K562 (cell line): ENCODE data around the gene ZNF362.

Source experiments
- HMG20A ChIP-seq: fragments of 450-650 bp; formaldehyde crosslinking; conservative IDR thresholded peaks from 2 replicates; pipeline ENCODE4 v1.4.0; 2020; ENCODE audit warnings: mild to moderate bottlenecking, mixed read lengths
- POLR2A ChIP-seq: fragments of 450-650 bp; conservative IDR thresholded peaks from 2 replicates; pipeline ENCODE4 v1.6.1; 2016
- YBX1 ChIP-seq: fragments of 450-650 bp; IDR thresholded peaks from 2 replicates; pipeline ENCODE4 v1.7.1; 2016; ENCODE audit warnings: mild to moderate bottlenecking
- ZNF274 ChIP-seq: IDR thresholded peaks from 2 replicates; pipeline ENCODE4 v1.6.1; 2011; ENCODE audit warnings: low read depth, mild to moderate bottlenecking, low read length, moderate library complexity, borderline replicate concordance
- ZZZ3 ChIP-seq: fragments of 450-650 bp; IDR thresholded peaks from 2 replicates; pipeline ENCODE4 v1.6.1; 2016; ENCODE audit warnings: antibody characterized with exemption, mild to moderate bottlenecking, moderate library complexity
- TF ChIP-seq, protein P1 (sequence below): sonication (generic); formaldehyde crosslinking; IDR thresholded peaks from 2 replicates; pipeline ENCODE4 v1.8.1; 2022; ENCODE audit warnings: missing genetic modification reagents
- TF ChIP-seq, protein P2 (sequence below): sonication (generic); formaldehyde crosslinking; IDR thresholded peaks from 2 replicates; pipeline ENCODE4 v1.8.0; 2022; ENCODE audit warnings: missing genetic modification reagents, mild to moderate bottlenecking, borderline replicate concordance
- TF ChIP-seq, protein P3 (sequence below), 2 experiments: IDR thresholded peaks; 2 replicates each; pipeline ENCODE4 v1.6.1; 2011; ENCODE audit warnings: borderline replicate concordance in 1 of 2, control low read depth in 1 of 2, low read depth in 1 of 2, low read length in 1 of 2, mild to moderate bottlenecking in 1 of 2, mixed read lengths in 1 of 2, moderate library complexity in 1 of 2; ENCODE audit not compliant: insufficient read depth in 1 of 2, insufficient read length in 1 of 2, poor library complexity in 1 of 2, severe bottlenecking in 1 of 2; ENCODE audit errors: extremely low read depth in 1 of 2

DNA sequence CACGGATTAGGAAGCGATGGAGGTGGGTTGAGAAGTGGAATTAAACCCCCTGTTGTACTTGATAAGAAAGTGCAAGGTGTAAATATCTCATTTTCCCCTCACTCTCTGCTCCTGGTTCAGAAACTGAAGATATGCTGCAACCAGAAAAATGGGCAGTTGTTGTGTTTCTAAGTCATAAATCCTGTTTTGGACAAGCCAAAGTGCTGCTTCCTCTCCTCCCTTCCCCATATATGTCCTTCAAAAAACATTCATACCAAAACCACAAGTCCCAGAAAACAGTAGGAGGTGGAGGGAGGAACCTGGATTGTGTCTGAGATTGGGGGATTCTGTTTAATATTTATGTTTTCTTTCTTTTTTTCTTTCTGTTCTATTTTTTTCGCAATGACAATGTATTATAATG, 13.6 kb upstream of the ZNF362 start:
- TF ChIP-seq ZNF274: no peak
- TF ChIP-seq, protein P1, sequence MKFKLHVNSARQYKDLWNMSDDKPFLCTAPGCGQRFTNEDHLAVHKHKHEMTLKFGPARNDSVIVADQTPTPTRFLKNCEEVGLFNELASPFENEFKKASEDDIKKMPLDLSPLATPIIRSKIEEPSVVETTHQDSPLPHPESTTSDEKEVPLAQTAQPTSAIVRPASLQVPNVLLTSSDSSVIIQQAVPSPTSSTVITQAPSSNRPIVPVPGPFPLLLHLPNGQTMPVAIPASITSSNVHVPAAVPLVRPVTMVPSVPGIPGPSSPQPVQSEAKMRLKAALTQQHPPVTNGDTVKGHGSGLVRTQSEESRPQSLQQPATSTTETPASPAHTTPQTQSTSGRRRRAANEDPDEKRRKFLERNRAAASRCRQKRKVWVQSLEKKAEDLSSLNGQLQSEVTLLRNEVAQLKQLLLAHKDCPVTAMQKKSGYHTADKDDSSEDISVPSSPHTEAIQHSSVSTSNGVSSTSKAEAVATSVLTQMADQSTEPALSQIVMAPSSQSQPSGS (CRISPR knock-in tag): no peak
- TF ChIP-seq HMG20A: no peak
- no peak for TF ChIP-seq ZZZ3
- TF ChIP-seq, protein P2, sequence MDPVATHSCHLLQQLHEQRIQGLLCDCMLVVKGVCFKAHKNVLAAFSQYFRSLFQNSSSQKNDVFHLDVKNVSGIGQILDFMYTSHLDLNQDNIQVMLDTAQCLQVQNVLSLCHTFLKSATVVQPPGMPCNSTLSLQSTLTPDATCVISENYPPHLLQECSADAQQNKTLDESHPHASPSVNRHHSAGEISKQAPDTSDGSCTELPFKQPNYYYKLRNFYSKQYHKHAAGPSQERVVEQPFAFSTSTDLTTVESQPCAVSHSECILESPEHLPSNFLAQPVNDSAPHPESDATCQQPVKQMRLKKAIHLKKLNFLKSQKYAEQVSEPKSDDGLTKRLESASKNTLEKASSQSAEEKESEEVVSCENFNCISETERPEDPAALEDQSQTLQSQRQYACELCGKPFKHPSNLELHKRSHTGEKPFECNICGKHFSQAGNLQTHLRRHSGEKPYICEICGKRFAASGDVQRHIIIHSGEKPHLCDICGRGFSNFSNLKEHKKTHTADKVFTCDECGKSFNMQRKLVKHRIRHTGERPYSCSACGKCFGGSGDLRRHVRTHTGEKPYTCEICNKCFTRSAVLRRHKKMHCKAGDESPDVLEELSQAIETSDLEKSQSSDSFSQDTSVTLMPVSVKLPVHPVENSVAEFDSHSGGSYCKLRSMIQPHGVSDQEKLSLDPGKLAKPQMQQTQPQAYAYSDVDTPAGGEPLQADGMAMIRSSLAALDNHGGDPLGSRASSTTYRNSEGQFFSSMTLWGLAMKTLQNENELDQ (CRISPR knock-in tag): no peak
- TF ChIP-seq, protein P3, sequence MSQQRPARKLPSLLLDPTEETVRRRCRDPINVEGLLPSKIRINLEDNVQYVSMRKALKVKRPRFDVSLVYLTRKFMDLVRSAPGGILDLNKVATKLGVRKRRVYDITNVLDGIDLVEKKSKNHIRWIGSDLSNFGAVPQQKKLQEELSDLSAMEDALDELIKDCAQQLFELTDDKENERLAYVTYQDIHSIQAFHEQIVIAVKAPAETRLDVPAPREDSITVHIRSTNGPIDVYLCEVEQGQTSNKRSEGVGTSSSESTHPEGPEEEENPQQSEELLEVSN (IDR thresholded peaks at IDR 0.05; ENCODE audit: borderline replicate concordance in 1 of 2, extremely low read depth in 1 of 2, insufficient read depth in 1 of 2, insufficient read length in 1 of 2, low read depth in 1 of 2, low read length in 1 of 2, poor library complexity in 1 of 2, severe bottlenecking in 1 of 2): no peak
- no peak for TF ChIP-seq YBX1
- no peak for TF ChIP-seq POLR2A
